ENCODE measurements around the gene LMO7. TPM values are rescaled to one million over a fixed set of nuclear protein-coding genes. Genes with fewer than 3 reads are reported as not detected.

LMO7 gene
- total and polyA plus RNA-seq, 2 of the 13 experiments (the other 11 are each of a cell fraction or from before 2014, with no cell fraction given), result 34.0 to 121 TPM

DNA sequence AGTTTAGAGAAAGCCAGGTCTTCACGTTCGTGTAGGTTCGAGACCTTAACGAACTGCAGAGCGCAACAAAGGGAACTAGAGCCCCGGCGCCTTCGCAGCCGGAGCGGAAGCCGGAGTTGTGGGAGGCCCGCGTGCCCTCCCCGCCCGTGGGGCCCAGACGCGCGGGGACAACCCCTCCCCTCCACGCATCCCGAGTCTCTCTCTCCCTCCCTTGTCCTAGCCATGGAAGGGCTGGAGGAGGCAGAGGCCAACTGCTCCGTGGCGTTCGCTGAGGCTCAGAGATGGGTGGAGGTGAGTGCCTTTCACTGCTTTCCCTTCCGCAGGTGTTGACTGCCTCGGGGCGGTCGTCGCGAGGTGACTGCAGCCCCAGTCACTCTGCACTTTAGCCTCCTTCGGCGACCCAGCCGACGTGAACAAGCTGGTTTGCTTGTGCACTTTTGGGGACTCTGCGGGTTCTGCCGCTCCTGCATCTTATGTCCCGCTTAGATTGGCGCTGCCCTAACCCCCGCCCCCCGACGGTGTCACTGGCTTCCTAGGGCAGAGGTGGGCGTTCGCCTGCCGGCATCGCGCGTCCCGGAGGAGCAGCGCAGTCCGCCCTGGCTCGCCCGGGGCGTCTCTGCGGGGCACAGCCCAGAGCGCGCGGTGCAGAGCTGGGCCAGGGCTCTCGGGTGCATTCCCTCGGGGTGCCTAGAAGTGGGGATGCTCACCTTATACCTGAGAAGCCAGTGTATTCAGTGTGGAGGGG is 478 bp downstream of the LMO7 start (continued):
- TF ChIP-seq, protein P1, sequence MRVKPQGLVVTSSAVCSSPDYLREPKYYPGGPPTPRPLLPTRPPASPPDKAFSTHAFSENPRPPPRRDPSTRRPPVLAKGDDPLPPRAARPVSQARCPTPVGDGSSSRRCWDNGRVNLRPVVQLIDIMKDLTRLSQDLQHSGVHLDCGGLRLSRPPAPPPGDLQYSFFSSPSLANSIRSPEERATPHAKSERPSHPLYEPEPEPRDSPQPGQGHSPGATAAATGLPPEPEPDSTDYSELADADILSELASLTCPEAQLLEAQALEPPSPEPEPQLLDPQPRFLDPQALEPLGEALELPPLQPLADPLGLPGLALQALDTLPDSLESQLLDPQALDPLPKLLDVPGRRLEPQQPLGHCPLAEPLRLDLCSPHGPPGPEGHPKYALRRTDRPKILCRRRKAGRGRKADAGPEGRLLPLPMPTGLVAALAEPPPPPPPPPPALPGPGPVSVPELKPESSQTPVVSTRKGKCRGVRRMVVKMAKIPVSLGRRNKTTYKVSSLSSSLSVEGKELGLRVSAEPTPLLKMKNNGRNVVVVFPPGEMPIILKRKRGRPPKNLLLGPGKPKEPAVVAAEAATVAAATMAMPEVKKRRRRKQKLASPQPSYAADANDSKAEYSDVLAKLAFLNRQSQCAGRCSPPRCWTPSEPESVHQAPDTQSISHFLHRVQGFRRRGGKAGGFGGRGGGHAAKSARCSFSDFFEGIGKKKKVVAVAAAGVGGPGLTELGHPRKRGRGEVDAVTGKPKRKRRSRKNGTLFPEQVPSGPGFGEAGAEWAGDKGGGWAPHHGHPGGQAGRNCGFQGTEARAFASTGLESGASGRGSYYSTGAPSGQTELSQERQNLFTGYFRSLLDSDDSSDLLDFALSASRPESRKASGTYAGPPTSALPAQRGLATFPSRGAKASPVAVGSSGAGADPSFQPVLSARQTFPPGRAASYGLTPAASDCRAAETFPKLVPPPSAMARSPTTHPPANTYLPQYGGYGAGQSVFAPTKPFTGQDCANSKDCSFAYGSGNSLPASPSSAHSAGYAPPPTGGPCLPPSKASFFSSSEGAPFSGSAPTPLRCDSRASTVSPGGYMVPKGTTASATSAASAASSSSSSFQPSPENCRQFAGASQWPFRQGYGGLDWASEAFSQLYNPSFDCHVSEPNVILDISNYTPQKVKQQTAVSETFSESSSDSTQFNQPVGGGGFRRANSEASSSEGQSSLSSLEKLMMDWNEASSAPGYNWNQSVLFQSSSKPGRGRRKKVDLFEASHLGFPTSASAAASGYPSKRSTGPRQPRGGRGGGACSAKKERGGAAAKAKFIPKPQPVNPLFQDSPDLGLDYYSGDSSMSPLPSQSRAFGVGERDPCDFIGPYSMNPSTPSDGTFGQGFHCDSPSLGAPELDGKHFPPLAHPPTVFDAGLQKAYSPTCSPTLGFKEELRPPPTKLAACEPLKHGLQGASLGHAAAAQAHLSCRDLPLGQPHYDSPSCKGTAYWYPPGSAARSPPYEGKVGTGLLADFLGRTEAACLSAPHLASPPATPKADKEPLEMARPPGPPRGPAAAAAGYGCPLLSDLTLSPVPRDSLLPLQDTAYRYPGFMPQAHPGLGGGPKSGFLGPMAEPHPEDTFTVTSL (CRISPR knock-in tag; IDR thresholded peaks at IDR 0.05; ENCODE audit: borderline replicate concordance), result peak; percentile 19; the same call in 1 of the 2 replicates
- TF ChIP-seq ZNF720 (CRISPR knock-in tag; IDR thresholded peaks at IDR 0.05), result 0 out of 2 replicates have a peak, but pooled peaks have one; percentile 9
- TF ChIP-seq HES4 (CRISPR knock-in tag; IDR thresholded peaks at IDR 0.05; ENCODE audit: borderline replicate concordance), result peak; percentile 89
- 0 out of 2 replicates have a peak, but pooled peaks have one; percentile 9 for TF ChIP-seq ZNF776 (CRISPR knock-in tag; IDR thresholded peaks at IDR 0.05)
- TF ChIP-seq, protein P2, sequence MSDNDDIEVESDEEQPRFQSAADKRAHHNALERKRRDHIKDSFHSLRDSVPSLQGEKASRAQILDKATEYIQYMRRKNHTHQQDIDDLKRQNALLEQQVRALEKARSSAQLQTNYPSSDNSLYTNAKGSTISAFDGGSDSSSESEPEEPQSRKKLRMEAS (IDR thresholded peaks at IDR 0.05), result peak; percentile 69
- TF ChIP-seq, protein P3, sequence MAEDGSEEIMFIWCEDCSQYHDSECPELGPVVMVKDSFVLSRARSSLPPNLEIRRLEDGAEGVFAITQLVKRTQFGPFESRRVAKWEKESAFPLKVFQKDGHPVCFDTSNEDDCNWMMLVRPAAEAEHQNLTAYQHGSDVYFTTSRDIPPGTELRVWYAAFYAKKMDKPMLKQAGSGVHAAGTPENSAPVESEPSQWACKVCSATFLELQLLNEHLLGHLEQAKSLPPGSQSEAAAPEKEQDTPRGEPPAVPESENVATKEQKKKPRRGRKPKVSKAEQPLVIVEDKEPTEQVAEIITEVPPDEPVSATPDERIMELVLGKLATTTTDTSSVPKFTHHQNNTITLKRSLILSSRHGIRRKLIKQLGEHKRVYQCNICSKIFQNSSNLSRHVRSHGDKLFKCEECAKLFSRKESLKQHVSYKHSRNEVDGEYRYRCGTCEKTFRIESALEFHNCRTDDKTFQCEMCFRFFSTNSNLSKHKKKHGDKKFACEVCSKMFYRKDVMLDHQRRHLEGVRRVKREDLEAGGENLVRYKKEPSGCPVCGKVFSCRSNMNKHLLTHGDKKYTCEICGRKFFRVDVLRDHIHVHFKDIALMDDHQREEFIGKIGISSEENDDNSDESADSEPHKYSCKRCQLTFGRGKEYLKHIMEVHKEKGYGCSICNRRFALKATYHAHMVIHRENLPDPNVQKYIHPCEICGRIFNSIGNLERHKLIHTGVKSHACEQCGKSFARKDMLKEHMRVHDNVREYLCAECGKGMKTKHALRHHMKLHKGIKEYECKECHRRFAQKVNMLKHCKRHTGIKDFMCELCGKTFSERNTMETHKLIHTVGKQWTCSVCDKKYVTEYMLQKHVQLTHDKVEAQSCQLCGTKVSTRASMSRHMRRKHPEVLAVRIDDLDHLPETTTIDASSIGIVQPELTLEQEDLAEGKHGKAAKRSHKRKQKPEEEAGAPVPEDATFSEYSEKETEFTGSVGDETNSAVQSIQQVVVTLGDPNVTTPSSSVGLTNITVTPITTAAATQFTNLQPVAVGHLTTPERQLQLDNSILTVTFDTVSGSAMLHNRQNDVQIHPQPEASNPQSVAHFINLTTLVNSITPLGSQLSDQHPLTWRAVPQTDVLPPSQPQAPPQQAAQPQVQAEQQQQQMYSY (CRISPR knock-in tag; IDR thresholded peaks at IDR 0.05), result no peak
- no peak for TF ChIP-seq KDM1A (CRISPR knock-in tag; IDR thresholded peaks at IDR 0.05)
- no peak for TF ChIP-seq STAT5B (CRISPR knock-in tag; IDR thresholded peaks at IDR 0.05)
- no peak; the same call in 1 of the 2 replicates for TF ChIP-seq POGZ (CRISPR knock-in tag; IDR thresholded peaks at IDR 0.05)
- TF ChIP-seq, protein P4, sequence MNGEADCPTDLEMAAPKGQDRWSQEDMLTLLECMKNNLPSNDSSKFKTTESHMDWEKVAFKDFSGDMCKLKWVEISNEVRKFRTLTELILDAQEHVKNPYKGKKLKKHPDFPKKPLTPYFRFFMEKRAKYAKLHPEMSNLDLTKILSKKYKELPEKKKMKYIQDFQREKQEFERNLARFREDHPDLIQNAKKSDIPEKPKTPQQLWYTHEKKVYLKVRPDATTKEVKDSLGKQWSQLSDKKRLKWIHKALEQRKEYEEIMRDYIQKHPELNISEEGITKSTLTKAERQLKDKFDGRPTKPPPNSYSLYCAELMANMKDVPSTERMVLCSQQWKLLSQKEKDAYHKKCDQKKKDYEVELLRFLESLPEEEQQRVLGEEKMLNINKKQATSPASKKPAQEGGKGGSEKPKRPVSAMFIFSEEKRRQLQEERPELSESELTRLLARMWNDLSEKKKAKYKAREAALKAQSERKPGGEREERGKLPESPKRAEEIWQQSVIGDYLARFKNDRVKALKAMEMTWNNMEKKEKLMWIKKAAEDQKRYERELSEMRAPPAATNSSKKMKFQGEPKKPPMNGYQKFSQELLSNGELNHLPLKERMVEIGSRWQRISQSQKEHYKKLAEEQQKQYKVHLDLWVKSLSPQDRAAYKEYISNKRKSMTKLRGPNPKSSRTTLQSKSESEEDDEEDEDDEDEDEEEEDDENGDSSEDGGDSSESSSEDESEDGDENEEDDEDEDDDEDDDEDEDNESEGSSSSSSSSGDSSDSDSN (CRISPR knock-in tag; IDR thresholded peaks at IDR 0.05), result peak; percentile 64
- TF ChIP-seq NKX3-1 (CRISPR knock-in tag; IDR thresholded peaks at IDR 0.05), result no peak
- TF ChIP-seq, protein P5, sequence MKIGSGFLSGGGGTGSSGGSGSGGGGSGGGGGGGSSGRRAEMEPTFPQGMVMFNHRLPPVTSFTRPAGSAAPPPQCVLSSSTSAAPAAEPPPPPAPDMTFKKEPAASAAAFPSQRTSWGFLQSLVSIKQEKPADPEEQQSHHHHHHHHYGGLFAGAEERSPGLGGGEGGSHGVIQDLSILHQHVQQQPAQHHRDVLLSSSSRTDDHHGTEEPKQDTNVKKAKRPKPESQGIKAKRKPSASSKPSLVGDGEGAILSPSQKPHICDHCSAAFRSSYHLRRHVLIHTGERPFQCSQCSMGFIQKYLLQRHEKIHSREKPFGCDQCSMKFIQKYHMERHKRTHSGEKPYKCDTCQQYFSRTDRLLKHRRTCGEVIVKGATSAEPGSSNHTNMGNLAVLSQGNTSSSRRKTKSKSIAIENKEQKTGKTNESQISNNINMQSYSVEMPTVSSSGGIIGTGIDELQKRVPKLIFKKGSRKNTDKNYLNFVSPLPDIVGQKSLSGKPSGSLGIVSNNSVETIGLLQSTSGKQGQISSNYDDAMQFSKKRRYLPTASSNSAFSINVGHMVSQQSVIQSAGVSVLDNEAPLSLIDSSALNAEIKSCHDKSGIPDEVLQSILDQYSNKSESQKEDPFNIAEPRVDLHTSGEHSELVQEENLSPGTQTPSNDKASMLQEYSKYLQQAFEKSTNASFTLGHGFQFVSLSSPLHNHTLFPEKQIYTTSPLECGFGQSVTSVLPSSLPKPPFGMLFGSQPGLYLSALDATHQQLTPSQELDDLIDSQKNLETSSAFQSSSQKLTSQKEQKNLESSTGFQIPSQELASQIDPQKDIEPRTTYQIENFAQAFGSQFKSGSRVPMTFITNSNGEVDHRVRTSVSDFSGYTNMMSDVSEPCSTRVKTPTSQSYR (CRISPR knock-in tag; IDR thresholded peaks at IDR 0.05; ENCODE audit: borderline replicate concordance), result no peak

Measured in HepG2 (cell line).